Activated T-cell treated with anti-CD3 and anti-CD28 coated beads, Interleukin-2, amount 50 U/mL, for 24 hours (primary cell): Measurements from ENCODE around the gene GRM8.

ENCODE experiments used
- DNase-seq: peaks from one replicate; pipeline ENCODE4 v3.0.0-alpha.2; 2020
- H3K27ac Mint-ChIP-seq: 2 replicates; pipeline ENCODE4 v1.8.0; 2020; ENCODE audit warnings: mild to moderate bottlenecking, mixed read lengths
- H3K27me3 Mint-ChIP-seq: 2 replicates; pipeline ENCODE4 v1.8.0; 2020; ENCODE audit warnings: mixed read lengths
- H3K36me3 Mint-ChIP-seq: 2 replicates; pipeline ENCODE4 v1.8.0; 2020; ENCODE audit warnings: low read depth, mixed read lengths
- H3K4me1 Mint-ChIP-seq: 2 replicates; pipeline ENCODE4 v1.8.0; 2020; ENCODE audit warnings: low read depth, mixed read lengths
- H3K4me3 Mint-ChIP-seq: 2 replicates; pipeline ENCODE4 v1.8.0; 2020; ENCODE audit warnings: mild to moderate bottlenecking, moderate library complexity, mixed read lengths
- H3K9me3 Mint-ChIP-seq: 2 replicates; pipeline ENCODE4 v1.8.0; 2020; ENCODE audit warnings: mixed read lengths

The GRM8 gene

GRCh38 chr7:126398851-126399529 is 853.8 kb downstream of the GRM8 start:
- no peak overlapping the region for H3K4me3 Mint-ChIP-seq
- no peaks in the 10 kb centered on the region for H3K36me3 Mint-ChIP-seq
- H3K4me1 Mint-ChIP-seq, result no peaks in the 10 kb centered on the region
- H3K27me3 Mint-ChIP-seq, result no peaks in the 10 kb centered on the region
- DNase-seq, result no peak
- peaks cover 9% of the 10 kb centered on the region for H3K9me3 Mint-ChIP-seq
- H3K27ac Mint-ChIP-seq, result no peak overlapping the region

GRCh38 chr7:126398285-126398684 is 854.5 kb downstream of the GRM8 start:
- H3K4me1 Mint-ChIP-seq, result no peaks in the 10 kb centered on the region
- H3K4me3 Mint-ChIP-seq, result no peak overlapping the region
- DNase-seq, result no peak
- no peaks in the 10 kb centered on the region for H3K36me3 Mint-ChIP-seq
- no peak overlapping the region for H3K27ac Mint-ChIP-seq
- H3K27me3 Mint-ChIP-seq, result no peaks in the 10 kb centered on the region
- peaks cover 9% of the 10 kb centered on the region for H3K9me3 Mint-ChIP-seq

GRCh38 chr7:126394406-126394805 is 858.3 kb downstream of the GRM8 start:
- peaks cover 22% of the 10 kb centered on the region for H3K9me3 Mint-ChIP-seq
- no peak for DNase-seq

More at GRCh38 chr7:126394406-126394805, 858.3 kb downstream of the GRM8 start:
- Mint-ChIP-seq H3K36me3 (no peaks in the 10 kb centered on the region), H3K27me3 (no peaks in the 10 kb centered on the region), H3K4me3 (no peak overlapping the region), H3K4me1 (no peaks in the 10 kb centered on the region), H3K27ac (no peak overlapping the region)
